Measurements from ENCODE around the gene RASSF5. TPM values are rescaled to one million over a fixed set of nuclear protein-coding genes. Genes with fewer than 3 reads are reported as not detected.

The RASSF5 gene
- total and polyA plus RNA-seq, 10 of the 15 experiments (the other 5 are each of a cell fraction or from before 2014, with no cell fraction given): 14.0 to 89.6 (median 68.9) TPM

GRCh38 chr1:206463911-206464310, 43.4 kb upstream of the RASSF5 start:
- no peaks in the 10 kb centered on the region for H3K9me3 ChIP-seq (replicated peaks; ENCODE audit: control insufficient read depth, insufficient read depth, low read length)
- no peaks in the 10 kb centered on the region for H3K36me3 ChIP-seq (ENCODE audit: control insufficient read depth in 2 of 2, insufficient read depth in 2 of 2, low read length in 1 of 2)
- H3K4me1 ChIP-seq (ENCODE audit: control insufficient read depth, insufficient read depth, low read length): peaks cover 44% of the 10 kb centered on the region
- no peak overlapping the region for H3K4me2 ChIP-seq (ENCODE audit: control insufficient read depth, insufficient read depth)
- H3K27ac ChIP-seq (ENCODE audit: control insufficient read depth, insufficient read depth): no peak overlapping the region
- SMC1A ChIA-PET (ENCODE audit: uncharacterized antibody, unreplicated experiment): interaction anchor here (0.8 to 7.0 kb wide), 5 partner anchors 15 to 200 kb away, joined by 3 to 70 read pairs (median 9); no protein-coding TSS in a partner anchor
- no peak overlapping the region for H3K4me3 ChIP-seq
- no peak for FAIRE-seq
- intact Hi-C loops (cut with micrococcal nuclease; ENCODE audit: unreplicated experiment): loop anchor here (2.0 kb wide), 1 partner anchor 15 kb away; no protein-coding TSS in a partner anchor
- POLR2A ChIA-PET: interaction anchor here (1.3 kb wide), 1 partner anchor 32 kb away, joined by 3 read pairs; no protein-coding TSS in a partner anchor
- no peak overlapping the region for H3K9ac ChIP-seq (ENCODE audit: control insufficient read depth, insufficient read depth, low read length)
- no peaks in the 10 kb centered on the region for H4K20me1 ChIP-seq (ENCODE audit: control insufficient read depth, insufficient read depth)
- in situ Hi-C loops (cut with MboI): no loop called here
- no peak for ATAC-seq
- no TSS peak for BruUV-seq (replicated peaks)
- no peaks in the 10 kb centered on the region for H3K79me2 ChIP-seq (ENCODE audit: control insufficient read depth, insufficient read depth, low read length)
- WGBS (ENCODE audit: insufficient coverage, insufficient replicate concordance, low lambda C conversion rate, missing lambda C conversion rate): 89% methylated on average over 8 of the region's 8 CpGs
- no peak overlapping the region for H2AFZ ChIP-seq (ENCODE audit: control insufficient read depth, low read depth, low read length)
- RAD21 ChIA-PET (ENCODE audit: unreplicated experiment): interaction anchor here (0.7 to 3.1 kb wide), 4 partner anchors 13 to 91 kb away, joined by 3 to 22 read pairs (median 4); no protein-coding TSS in a partner anchor
- no peaks in the 10 kb centered on the region for H3K27me3 ChIP-seq (replicated peaks in 1 of 2; ENCODE audit: control insufficient read depth in 2 of 2, insufficient read depth in 2 of 2, low read length in 1 of 2)
- CTCF ChIA-PET: interaction anchor here (0.7 to 10.1 kb wide), 9 partner anchors 7 to 518 kb away, joined by 3 to 199 read pairs (median 15); partner anchors contain the start of gene IKBKE
- TF ChIP-seq, protein P1, sequence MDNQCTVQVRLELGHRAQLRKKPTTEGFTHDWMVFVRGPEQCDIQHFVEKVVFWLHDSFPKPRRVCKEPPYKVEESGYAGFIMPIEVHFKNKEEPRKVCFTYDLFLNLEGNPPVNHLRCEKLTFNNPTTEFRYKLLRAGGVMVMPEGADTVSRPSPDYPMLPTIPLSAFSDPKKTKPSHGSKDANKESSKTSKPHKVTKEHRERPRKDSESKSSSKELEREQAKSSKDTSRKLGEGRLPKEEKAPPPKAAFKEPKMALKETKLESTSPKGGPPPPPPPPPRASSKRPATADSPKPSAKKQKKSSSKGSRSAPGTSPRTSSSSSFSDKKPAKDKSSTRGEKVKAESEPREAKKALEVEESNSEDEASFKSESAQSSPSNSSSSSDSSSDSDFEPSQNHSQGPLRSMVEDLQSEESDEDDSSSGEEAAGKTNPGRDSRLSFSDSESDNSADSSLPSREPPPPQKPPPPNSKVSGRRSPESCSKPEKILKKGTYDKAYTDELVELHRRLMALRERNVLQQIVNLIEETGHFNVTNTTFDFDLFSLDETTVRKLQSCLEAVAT (IDR thresholded peaks at IDR 0.05): no peak
- TF ChIP-seq ETV6 (conservative IDR thresholded peaks at IDR 0.05 in 1 of 2, IDR thresholded peaks at IDR 0.05 in 1 of 2; ENCODE audit: borderline replicate concordance in 1 of 2, low read depth in 1 of 2): no peak
- TF ChIP-seq, protein P2, sequence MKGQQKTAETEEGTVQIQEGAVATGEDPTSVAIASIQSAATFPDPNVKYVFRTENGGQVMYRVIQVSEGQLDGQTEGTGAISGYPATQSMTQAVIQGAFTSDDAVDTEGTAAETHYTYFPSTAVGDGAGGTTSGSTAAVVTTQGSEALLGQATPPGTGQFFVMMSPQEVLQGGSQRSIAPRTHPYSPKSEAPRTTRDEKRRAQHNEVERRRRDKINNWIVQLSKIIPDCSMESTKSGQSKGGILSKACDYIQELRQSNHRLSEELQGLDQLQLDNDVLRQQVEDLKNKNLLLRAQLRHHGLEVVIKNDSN (IDR thresholded peaks at IDR 0.05; ENCODE audit: borderline replicate concordance, extremely low read length, insufficient read depth, low read depth, low read length): no peak
- no peak for TF ChIP-seq STAT1 (conservative IDR thresholded peaks at IDR 0.05)
- DNase-seq (ENCODE audit: low read depth, low spot score): no peak
